Measurements from ENCODE around the gene APOB. TPM values are rescaled to one million over a fixed set of nuclear protein-coding genes. Genes with fewer than 3 reads are reported as not detected.

The APOB gene
- total RNA-seq, 1 experiment from 2014 or later = not detected

GRCh38 chr2:21042958-21043743, 722 bp downstream of the APOB start:
- H3K4me1 ChIP-seq (ENCODE audit: insufficient read depth, low read length) = no peaks in the 10 kb centered on the region
- no peaks in the 10 kb centered on the region for H3K79me2 ChIP-seq (ENCODE audit: low read length)
- DNase-seq = peak; percentile 51
- H3K27ac ChIP-seq (ENCODE audit: low read length) = no peak overlapping the region
- H3K4me2 ChIP-seq (ENCODE audit: low read length) = no peak overlapping the region
- H3K9me2 ChIP-seq (replicated peaks; ENCODE audit: low read length) = no peaks in the 10 kb centered on the region
- no peaks in the 10 kb centered on the region for H4K20me1 ChIP-seq (ENCODE audit: low read length)
- H3F3A ChIP-seq (ENCODE audit: low read length, unreplicated experiment) = no peaks in the 10 kb centered on the region
- no peaks in the 10 kb centered on the region for H3K9me3 ChIP-seq (ENCODE audit: low read length)
- BruUV-seq (replicated peaks) = no TSS peak
- no peak overlapping the region for H3K9ac ChIP-seq (ENCODE audit: low read length)
- H3K36me3 ChIP-seq (ENCODE audit: low read depth, low read length) = no peaks in the 10 kb centered on the region
- CTCF ChIA-PET = interaction anchor here (0.5 kb wide), 1 partner anchor 79 kb away, joined by 8 read pairs; no protein-coding TSS in a partner anchor
- intact Hi-C loops (cut with micrococcal nuclease) = loop anchor here (1.0 to 5.0 kb wide), 2 partner anchors 75 to 274 kb away; no protein-coding TSS in a partner anchor
- peak; percentile 70 for ATAC-seq
- H3K27me3 ChIP-seq (ENCODE audit: low read length) = peaks cover 28% of the 10 kb centered on the region
- H3K4me3 ChIP-seq (ENCODE audit: low read length) = no peak overlapping the region
- TF ChIP-seq CTCF (conservative IDR thresholded peaks at IDR 0.05; ENCODE audit: low read depth, low read length) (peak; percentile 99), EZH2phosphoT487 (IDR thresholded peaks at IDR 0.05; ENCODE audit: borderline replicate concordance, low read length) (no peak), EZH2 (IDR thresholded peaks at IDR 0.05; ENCODE audit: low read length, unreplicated experiment) (no peak)
- POLR2A ChIA-PET (ENCODE audit: unreplicated experiment) = no interaction called here
- 0 out of 2 replicates have a peak overlapping the region, but pooled peaks have one; percentile 41 for H2AFZ ChIP-seq (ENCODE audit: low read length)

DNA sequence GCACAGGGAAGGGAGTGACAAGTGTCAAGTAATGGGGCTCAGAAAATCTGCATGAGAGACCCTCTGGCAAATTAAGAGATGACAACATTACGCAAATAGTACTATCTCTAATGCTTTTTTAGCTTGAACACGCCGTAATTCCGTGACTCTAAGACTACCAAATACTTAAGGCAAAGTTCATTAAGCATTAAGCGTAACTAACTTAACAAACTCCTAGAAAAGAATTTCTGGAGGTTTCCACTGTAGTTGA, 1.2 kb downstream of the APOB start:
- BruUV-seq (replicated peaks) = no TSS peak
- Histone ChIP-seq H2AFZ (ENCODE audit: low read length) (no peak overlapping the region), H3F3A (ENCODE audit: low read length, unreplicated experiment) (no peaks in the 10 kb centered on the region), H3K9me3 (ENCODE audit: low read length) (no peaks in the 10 kb centered on the region), H3K36me3 (ENCODE audit: low read depth, low read length) (no peaks in the 10 kb centered on the region), H3K27ac (ENCODE audit: low read length) (no peak overlapping the region), H3K9ac (ENCODE audit: low read length) (no peak overlapping the region), H4K20me1 (ENCODE audit: low read length) (no peaks in the 10 kb centered on the region), H3K4me2 (ENCODE audit: low read length) (no peak overlapping the region), H3K27me3 (ENCODE audit: low read length) (peaks cover 28% of the 10 kb centered on the region), H3K4me3 (ENCODE audit: low read length) (no peak overlapping the region), H3K4me1 (ENCODE audit: insufficient read depth, low read length) (no peaks in the 10 kb centered on the region), H3K9me2 (replicated peaks; ENCODE audit: low read length) (no peaks in the 10 kb centered on the region), H3K79me2 (ENCODE audit: low read length) (no peaks in the 10 kb centered on the region)
- DNase-seq = no peak
- intact Hi-C loops (cut with micrococcal nuclease) = loop anchor here (1.0 to 5.0 kb wide), 2 partner anchors 76 to 275 kb away; no protein-coding TSS in a partner anchor
- ChIA-PET CTCF (interaction anchor here (0.5 kb wide), 1 partner anchor 80 kb away, joined by 8 read pairs; no protein-coding TSS in a partner anchor), POLR2A (ENCODE audit: unreplicated experiment) (no interaction called here)
- no peak for TF ChIP-seq CTCF (conservative IDR thresholded peaks at IDR 0.05; ENCODE audit: low read depth, low read length)
- TF ChIP-seq EZH2phosphoT487 (IDR thresholded peaks at IDR 0.05; ENCODE audit: borderline replicate concordance, low read length) = no peak
- no peak for TF ChIP-seq EZH2 (IDR thresholded peaks at IDR 0.05; ENCODE audit: low read length, unreplicated experiment)
- no peak for ATAC-seq

Data from PC-3 (cell line).